ENCODE measurements around the gene ACTR8. TPM values are rescaled to one million over a fixed set of nuclear protein-coding genes. Genes with fewer than 3 reads are reported as not detected.
"Not testable (repeated sequence)": the region's sequence is repeated elsewhere in the genome, so short reads cannot be mapped to it uniquely, and the experiment has no call there.

Gene ACTR8
- total and polyA plus RNA-seq, 2 of the 4 experiments (the other 2 are of a cell fraction): 20.3 to 31.4 TPM

GRCh38 chr3:53927208-53927872, 45.4 kb upstream of the ACTR8 start:
- H3K4me3 ChIP-seq (ENCODE audit: insufficient read depth, low read depth, low read length); H2BK20ac ChIP-seq (ENCODE audit: low read depth, low read length); H3K23ac ChIP-seq (ENCODE audit: low read depth, low read length); H3K79me1 ChIP-seq (ENCODE audit: low read depth in 1 of 2, low read length in 2 of 2); H3K9me3 ChIP-seq (ENCODE audit: control insufficient read depth, insufficient read depth, low read length); H2BK120ac ChIP-seq (ENCODE audit: low read depth, low read length); H3K27me3 ChIP-seq (ENCODE audit: control insufficient read depth, insufficient read depth, low read length); POLR2A ChIA-PET (ENCODE audit: unreplicated experiment); H2BK5ac ChIP-seq (ENCODE audit: low read depth, low read length, poor library complexity, severe bottlenecking); H2AK9ac ChIP-seq (replicated peaks; ENCODE audit: low read depth, low read length, poor library complexity); H3K14ac ChIP-seq (replicated peaks; ENCODE audit: low read depth, low read length); H3K9me1 ChIP-seq (ENCODE audit: insufficient read depth, low read length); intact Hi-C loops (cut with micrococcal nuclease); H3K18ac ChIP-seq (ENCODE audit: low read depth, low read length); H2AK5ac ChIP-seq (ENCODE audit: low read depth, low read length); H4K8ac ChIP-seq (ENCODE audit: low read depth in 2 of 2, low read length in 2 of 2); H3K4ac ChIP-seq (ENCODE audit: low read depth, low read length); H4K91ac ChIP-seq (ENCODE audit: insufficient read depth, low read depth, low read length); H3K27ac ChIP-seq (ENCODE audit: insufficient read depth, low read length); H2AFZ ChIP-seq (replicated peaks; ENCODE audit: low read length, poor library complexity); H4K20me1 ChIP-seq (ENCODE audit: insufficient read depth, low read length); dilution Hi-C loops (cut with HindIII; ENCODE audit: low sequenced_read_pairs, unreplicated experiment); BruUV-seq (replicated peaks); H4K5ac ChIP-seq (ENCODE audit: low read depth, low read length); H3K9ac ChIP-seq (ENCODE audit: low read depth, low read length); H3K4me2 ChIP-seq (ENCODE audit: low read depth, low read length); H3K56ac ChIP-seq (ENCODE audit: extremely low read depth, insufficient read depth, low read length); H2BK15ac ChIP-seq (ENCODE audit: low read depth, low read length); DNase-seq; H3K36me3 ChIP-seq (ENCODE audit: control insufficient read depth, insufficient read depth, low read length); in situ Hi-C loops (cut with MboI; ENCODE audit: low sequenced_read_pairs); H3K4me1 ChIP-seq (ENCODE audit: control insufficient read depth, insufficient read depth, low read length); ATAC-seq (ENCODE audit: low read depth): not testable (repeated sequence)
- WGBS, 2 experiments (ENCODE audit: extremely low coverage in 2 of 2, insufficient read length in 1 of 2): 100% methylated on average over 1 of the region's 30 CpGs; no CpG with 5 or more reads in 1 of the 2 experiments
- CTCF ChIA-PET: interaction anchor here (2.7 kb wide), 1 partner anchor 11 kb away, joined by 9 read pairs; no protein-coding TSS in a partner anchor
